Keratinocyte (primary cell): Measurements from ENCODE around the gene JAK1. TPM values are rescaled to one million over a fixed set of nuclear protein-coding genes. Genes with fewer than 3 reads are reported as not detected.

Experiments used
- DNase-seq: peaks from one replicate; pipeline ENCODE4 v3.0.0-alpha.2; 2011; ENCODE audit warnings: low read depth, missing footprints, low spot score
- FAIRE-seq: peaks from 2 replicates; lab custom pipeline; 2011; peaks lifted over from hg19 to GRCh38; lab: Jason Lieb, UNC
- H2AFZ ChIP-seq: 2 replicates; pipeline ENCODE4 v1.6.0; 2012; ENCODE audit warnings: low read length, control low read depth, inconsistent platforms; ENCODE audit not compliant: control insufficient read depth
- H3K27ac ChIP-seq: 2 replicates; pipeline ENCODE4 v1.5.1; 2011; ENCODE audit warnings: low read length; ENCODE audit not compliant: control insufficient read depth, insufficient read depth
- H3K27me3 ChIP-seq: 3 replicates; pipeline ENCODE4 v1.6.0; 2011; ENCODE audit warnings: low read length; ENCODE audit not compliant: control insufficient read depth, insufficient read depth; ENCODE audit errors: extremely low read depth
- H3K36me3 ChIP-seq, 2 experiments: 2 replicates in 1 of 2; 3 replicates in 1 of 2; pipeline ENCODE4 v1.5.1; 2011; ENCODE audit warnings: low read length in 2 of 2, mild to moderate bottlenecking in 1 of 2; ENCODE audit not compliant: control insufficient read depth in 2 of 2, insufficient read depth in 2 of 2; ENCODE audit errors: extremely low read depth in 1 of 2
- H3K4me1 ChIP-seq: 3 replicates; pipeline ENCODE4 v1.5.1; 2011; ENCODE audit warnings: low read length; ENCODE audit not compliant: control insufficient read depth, insufficient read depth; ENCODE audit errors: extremely low read depth
- H3K4me2 ChIP-seq: 3 replicates; pipeline ENCODE4 v1.6.0; 2011; ENCODE audit warnings: low read depth, low read length; ENCODE audit not compliant: control insufficient read depth, insufficient read depth; ENCODE audit errors: extremely low read depth
- H3K4me3 ChIP-seq, 3 experiments: fragments of 200-600 bp in 1 of 3; sonication (generic) in 1 of 3; 2 replicates in 2 of 3; 3 replicates in 1 of 3; pipeline ENCODE4 v1.5.1; 2011 to 2016; ENCODE audit warnings: low read length in 3 of 3, mild to moderate bottlenecking in 3 of 3, control low read depth in 2 of 3, inconsistent platforms in 1 of 3, low read depth in 1 of 3, mixed read lengths in 1 of 3, mixed run types in 1 of 3, moderate library complexity in 1 of 3; ENCODE audit not compliant: control insufficient read depth in 2 of 3, insufficient read depth in 2 of 3; ENCODE audit errors: extremely low read depth in 1 of 3
- H3K79me2 ChIP-seq: 2 replicates; pipeline ENCODE4 v1.6.0; 2012; ENCODE audit warnings: low read length; ENCODE audit not compliant: control insufficient read depth, insufficient read depth
- H3K9ac ChIP-seq: 3 replicates; pipeline ENCODE4 v1.6.0; 2011; ENCODE audit warnings: low read length; ENCODE audit not compliant: control insufficient read depth, insufficient read depth; ENCODE audit errors: extremely low read depth
- H3K9me1 ChIP-seq: 3 replicates; pipeline ENCODE4 v1.6.0; 2011; ENCODE audit warnings: low read length; ENCODE audit not compliant: control insufficient read depth, insufficient read depth; ENCODE audit errors: extremely low read depth
- H3K9me3 ChIP-seq: 2 replicates; pipeline ENCODE4 v1.5.1; 2012; ENCODE audit warnings: low read depth, low read length; ENCODE audit not compliant: control insufficient read depth
- H4K20me1 ChIP-seq: 3 replicates; pipeline ENCODE4 v1.6.0; 2011; ENCODE audit warnings: low read length; ENCODE audit not compliant: control insufficient read depth, insufficient read depth; ENCODE audit errors: extremely low read depth
- CTCF ChIP-seq, 3 experiments: IDR thresholded peaks in 1 of 3; conservative IDR thresholded peaks in 1 of 3; optimal IDR thresholded peaks in 1 of 3; 2 replicates in 2 of 3; 3 replicates in 1 of 3; pipeline versions ENCODE3 to v1.5.1; 2011; ENCODE audit warnings: low read length in 3 of 3, mild to moderate bottlenecking in 3 of 3, moderate library complexity in 2 of 3, control low read depth in 1 of 3, inconsistent platforms in 1 of 3; ENCODE audit not compliant: insufficient read depth in 2 of 3; ENCODE audit errors: extremely low read depth in 1 of 3
- EZH2 ChIP-seq: IDR thresholded peaks from one replicate; pipeline ENCODE4 v1.6.1; 2012; ENCODE audit warnings: inconsistent platforms, mild to moderate bottlenecking, low read length, moderate library complexity
- dilution Hi-C: fragments of 300-500 bp; cut with MboI; formaldehyde crosslinking; loops from one replicate; pipeline ENCODE4 v1.7.0; 2020; ENCODE audit warnings: low sequenced_read_pairs; ENCODE audit not compliant: extremely low pct_ligation_motif_present
- polyA plus RNA-seq, 5 experiments: library from polyadenylated mRNA; depleted of rRNA in 3 of 5; stranded (reverse) in 3 of 5; stranded (forward) in 1 of 5; unstranded in 1 of 5; fragments of >200 nt; gene quantifications; 1 replicate in 1 of 5; 2 replicates in 3 of 5; 3 replicates in 1 of 5; pipeline versions ENCODE4 v1.2.1 to v1.2.3, GENCODE V29; 2011 to 2012; ENCODE audit warnings: missing spikeins in 2 of 5, low read depth in 1 of 5, low replicate concordance in 1 of 5

JAK1 gene
- polyA plus RNA-seq, 1 donor (not counting 4 experiments of a cell fraction or from before 2014, with no cell fraction given), result 50.9 TPM

- H4K20me1 ChIP-seq, result no peaks in the 10 kb centered on the region
- no peak overlapping the region for H3K9ac ChIP-seq
- dilution Hi-C loops, result no loop called here
- no peaks in the 10 kb centered on the region for H3K79me2 ChIP-seq
- H3K9me3 ChIP-seq, result no peaks in the 10 kb centered on the region
- no peak for DNase-seq
- H3K9me1 ChIP-seq, result no peaks in the 10 kb centered on the region
- no peak overlapping the region for H3K27ac ChIP-seq
- no peak overlapping the region for H3K4me3 ChIP-seq
- H2AFZ ChIP-seq, result no peak overlapping the region
- TF ChIP-seq CTCF (optimal IDR thresholded peaks at IDR 0.05 in 1 of 3, IDR thresholded peaks at IDR 0.05 in 1 of 3, conservative IDR thresholded peaks at IDR 0.05 in 1 of 3; ENCODE audit: extremely low read depth in 1 of 3, insufficient read depth in 2 of 3, low read length in 3 of 3) (no peak), EZH2 (no peak)
- H3K36me3 ChIP-seq, result peaks cover 10 to 31% of the 10 kb centered on the region in 2 experiments
- FAIRE-seq, result no peak
- H3K27me3 ChIP-seq, result no peaks in the 10 kb centered on the region
- H3K4me2 ChIP-seq, result no peak overlapping the region
- no peaks in the 10 kb centered on the region for H3K4me1 ChIP-seq
Measured at GRCh38 chr1:64857347-64857746, 109.0 kb downstream of the JAK1 start.

DNA sequence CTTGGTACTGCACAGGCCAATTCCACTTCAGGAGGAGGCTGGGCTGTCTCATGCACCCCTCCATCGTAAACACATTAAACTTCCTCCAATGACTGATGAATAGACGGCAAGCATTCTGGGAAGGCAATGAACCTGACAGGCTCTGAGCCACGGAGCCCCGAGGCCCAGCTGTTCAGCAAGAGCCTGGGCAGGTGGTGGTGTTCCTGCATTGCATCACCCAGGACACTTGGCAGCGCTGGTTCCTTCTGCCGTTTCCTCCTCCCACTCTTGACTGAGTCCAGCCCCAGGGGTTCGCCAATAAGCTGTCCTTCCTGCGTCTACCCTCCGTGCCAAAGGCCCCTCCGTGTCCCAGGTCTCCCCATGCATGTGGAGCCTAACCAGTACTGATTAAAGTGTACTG, 109.8 kb downstream of the JAK1 start:
- no peaks in the 10 kb centered on the region for H3K79me2 ChIP-seq
- H3K27ac ChIP-seq, result no peak overlapping the region

More for the DNA sequence above, 109.8 kb downstream of the JAK1 start:
- Histone ChIP-seq H3K9me3 (no peaks in the 10 kb centered on the region), H3K4me1 (no peaks in the 10 kb centered on the region), H3K36me3 (peaks cover 10 to 32% of the 10 kb centered on the region in 2 experiments), H3K4me3 (no peak overlapping the region), H3K9me1 (no peaks in the 10 kb centered on the region), H3K9ac (no peak overlapping the region), H2AFZ (no peak overlapping the region), H3K4me2 (no peak overlapping the region), H4K20me1 (no peaks in the 10 kb centered on the region), H3K27me3 (no peaks in the 10 kb centered on the region)
- FAIRE-seq, result no peak
- dilution Hi-C loops, result no loop called here
- TF ChIP-seq EZH2 (no peak), CTCF (optimal IDR thresholded peaks at IDR 0.05 in 1 of 3, IDR thresholded peaks at IDR 0.05 in 1 of 3, conservative IDR thresholded peaks at IDR 0.05 in 1 of 3; ENCODE audit: extremely low read depth in 1 of 3, insufficient read depth in 2 of 3, low read length in 3 of 3) (no peak)
- DNase-seq, result no peak
